ENCODE results near the gene HIP1.
"Not testable (repeated sequence)": the region's sequence is repeated elsewhere in the genome, so short reads cannot be mapped to it uniquely, and the experiment has no call there.

The HIP1 gene

GRCh38 chr7:75732016-75732521 is 6.7 kb downstream of the HIP1 start:
- no peak overlapping the region for H3K4me3 ChIP-seq (ENCODE audit: low read depth, low read length)
- TF ChIP-seq MAX (IDR thresholded peaks at IDR 0.05; ENCODE audit: low read depth, low read length) (no peak), POLR2A (IDR thresholded peaks at IDR 0.05; ENCODE audit: extremely low read depth, insufficient read length) (no peak), MYC (IDR thresholded peaks at IDR 0.05; ENCODE audit: low read depth, low read length) (no peak), CTCF (IDR thresholded peaks at IDR 0.05; ENCODE audit: low read depth, low read length) (no peak)
- no peak for DNase-seq (ENCODE audit: low read depth)

GRCh38 chr7:75729851-75730274 is 8.9 kb downstream of the HIP1 start:
- peak; percentile 28 for DNase-seq (ENCODE audit: low read depth)
- no peak overlapping the region for H3K4me3 ChIP-seq (ENCODE audit: low read depth, low read length)
- TF ChIP-seq MAX (IDR thresholded peaks at IDR 0.05; ENCODE audit: low read depth, low read length) (no peak), CTCF (IDR thresholded peaks at IDR 0.05; ENCODE audit: low read depth, low read length) (no peak), MYC (IDR thresholded peaks at IDR 0.05; ENCODE audit: low read depth, low read length) (no peak), POLR2A (IDR thresholded peaks at IDR 0.05; ENCODE audit: extremely low read depth, insufficient read length) (no peak)

- no peak overlapping the region for H3K4me3 ChIP-seq (ENCODE audit: low read depth, low read length)
- TF ChIP-seq POLR2A (IDR thresholded peaks at IDR 0.05; ENCODE audit: extremely low read depth, insufficient read length) (no peak), CTCF (IDR thresholded peaks at IDR 0.05; ENCODE audit: low read depth, low read length) (no peak)
- peak; percentile 60 for DNase-seq (ENCODE audit: low read depth)
These were observed 10.7 kb downstream of the HIP1 start for GRCh38 chr7:75727881-75728593.

GRCh38 chr7:75727351-75727750 is 11.4 kb downstream of the HIP1 start:
- not testable (repeated sequence) for H3K4me3 ChIP-seq (ENCODE audit: low read depth, low read length); DNase-seq (ENCODE audit: low read depth)

GRCh38 chr7:75725306-75725705 is 13.4 kb downstream of the HIP1 start:
- no peak for TF ChIP-seq CTCF (IDR thresholded peaks at IDR 0.05; ENCODE audit: low read depth, low read length)
- no peak for TF ChIP-seq POLR2A (IDR thresholded peaks at IDR 0.05; ENCODE audit: extremely low read depth, insufficient read length)
- no peak for TF ChIP-seq MAX (IDR thresholded peaks at IDR 0.05; ENCODE audit: low read depth, low read length)
- no peak for TF ChIP-seq MYC (IDR thresholded peaks at IDR 0.05; ENCODE audit: low read depth, low read length)
- no peak overlapping the region for H3K4me3 ChIP-seq (ENCODE audit: low read depth, low read length)
- peak; percentile 77 for DNase-seq (ENCODE audit: low read depth)

GRCh38 chr7:75723444-75723843 is 15.3 kb downstream of the HIP1 start:
- no peak for TF ChIP-seq CTCF (IDR thresholded peaks at IDR 0.05; ENCODE audit: low read depth, low read length)
- TF ChIP-seq POLR2A (IDR thresholded peaks at IDR 0.05; ENCODE audit: extremely low read depth, insufficient read length), result no peak
- TF ChIP-seq MYC (IDR thresholded peaks at IDR 0.05; ENCODE audit: low read depth, low read length), result no peak
- no peak for TF ChIP-seq MAX (IDR thresholded peaks at IDR 0.05; ENCODE audit: low read depth, low read length)
- no peak overlapping the region for H3K4me3 ChIP-seq (ENCODE audit: low read depth, low read length)
- no peak for DNase-seq (ENCODE audit: low read depth)
